Karpas-422 (cell line): ENCODE results near the gene STEAP4. TPM values are rescaled to one million over a fixed set of nuclear protein-coding genes. Genes with fewer than 3 reads are reported as not detected.

Source experiments
- DNase-seq: peaks from one replicate; pipeline ENCODE4 v3.0.0-alpha.2; 2015
- H2AFZ ChIP-seq: fragments of 200-600 bp; sonication (generic); 2 replicates; pipeline ENCODE4 v1.6.1; 2014; ENCODE audit warnings: antibody characterized with exemption, low read length, mixed read lengths
- H3K27ac ChIP-seq: fragments of 200-600 bp; sonication (generic); 2 replicates; pipeline ENCODE4 v1.5.1; 2014; ENCODE audit warnings: mild to moderate bottlenecking, low read length, moderate library complexity
- H3K27me3 ChIP-seq: fragments of 200-600 bp; sonication (generic); 2 replicates; pipeline ENCODE4 v1.6.1; 2014; ENCODE audit warnings: low read length, mixed read lengths
- H3K36me3 ChIP-seq: fragments of 200-600 bp; sonication (generic); 2 replicates; pipeline ENCODE4 v1.6.1; 2014; ENCODE audit warnings: low read length, mixed read lengths; ENCODE audit not compliant: insufficient read depth
- H3K4me1 ChIP-seq: fragments of 200-600 bp; sonication (generic); 2 replicates; pipeline ENCODE4 v1.6.1; 2014; ENCODE audit warnings: mild to moderate bottlenecking, low read length, mixed read lengths
- H3K4me2 ChIP-seq: fragments of 200-600 bp; sonication (generic); 2 replicates; pipeline ENCODE4 v1.6.1; 2014; ENCODE audit warnings: low read length, low read depth, mild to moderate bottlenecking; ENCODE audit not compliant: poor library complexity, severe bottlenecking
- H3K4me3 ChIP-seq: fragments of 200-600 bp; sonication (generic); 2 replicates; pipeline ENCODE4 v1.5.1; 2014; ENCODE audit warnings: mild to moderate bottlenecking, antibody characterized with exemption, low read length, mixed read lengths
- H3K79me2 ChIP-seq: fragments of 200-600 bp; sonication (generic); 2 replicates; pipeline ENCODE4 v1.6.1; 2014; ENCODE audit warnings: mild to moderate bottlenecking, low read length, mixed read lengths
- H3K9ac ChIP-seq: fragments of 200-600 bp; sonication (generic); 2 replicates; pipeline ENCODE4 v1.6.0; 2014; ENCODE audit warnings: low read length
- H3K9me2 ChIP-seq: fragments of 200-600 bp; sonication (generic), shearing (Covaris generic); replicated peaks from 2 replicates; pipeline ENCODE4 v1.6.0; 2014; ENCODE audit warnings: mild to moderate bottlenecking, low read length, moderate library complexity; ENCODE audit not compliant: insufficient read depth
- H3K9me3 ChIP-seq: fragments of 300-700, 200-600 bp; sonication (generic); 2 replicates; pipeline ENCODE4 v1.6.1; 2014; ENCODE audit warnings: low read length, mixed read lengths
- H4K20me1 ChIP-seq: fragments of 200-600 bp; sonication (generic); 2 replicates; pipeline ENCODE4 v1.6.1; 2014; ENCODE audit warnings: mild to moderate bottlenecking, antibody characterized with exemption, low read length, low read depth; ENCODE audit not compliant: insufficient read depth
- total RNA-seq: library from RNA; depleted of rRNA; stranded (reverse); fragments of >200 nt; shearing (Covaris generic); gene quantifications from 2 replicates; pipeline ENCODE4 v1.2.3, GENCODE V29; 2014; ENCODE audit warnings: low replicate concordance; rRNA removed

STEAP4 gene
- not detected in 2 replicates for total RNA-seq

GRCh38 chr7:88306590-88307048 lies at the start of gene STEAP4:
Gene STEAP4, minus strand, starts transcription at chr7:88306894. Its CDS starts 22,625 bp downstream, at chr7:88284269.
- H3K27ac ChIP-seq, result no peak within 1 kb of the TSS
- H3K79me2 ChIP-seq, result no peaks in the 10 kb centered on the region
- no peaks in the 10 kb centered on the region for H3K4me1 ChIP-seq
- no peak within 1 kb of the TSS for H2AFZ ChIP-seq
- no peak within 1 kb of the TSS for H3K4me2 ChIP-seq
- H3K4me3 ChIP-seq, result no peak within 1 kb of the TSS
- no peaks in the 10 kb centered on the region for H3K9me3 ChIP-seq
- H3K36me3 ChIP-seq, result no peaks in the 10 kb centered on the region
- H4K20me1 ChIP-seq, result no peaks in the 10 kb centered on the region
- H3K9ac ChIP-seq, result no peak within 1 kb of the TSS
- DNase-seq, result no peak
- H3K27me3 ChIP-seq, result no peaks in the 10 kb centered on the region
- no peaks in the 10 kb centered on the region for H3K9me2 ChIP-seq

- no peak overlapping the region for H3K9ac ChIP-seq
Measured at GRCh38 chr7:88355011-88355410, 48.3 kb upstream of the STEAP4 start.

DNA sequence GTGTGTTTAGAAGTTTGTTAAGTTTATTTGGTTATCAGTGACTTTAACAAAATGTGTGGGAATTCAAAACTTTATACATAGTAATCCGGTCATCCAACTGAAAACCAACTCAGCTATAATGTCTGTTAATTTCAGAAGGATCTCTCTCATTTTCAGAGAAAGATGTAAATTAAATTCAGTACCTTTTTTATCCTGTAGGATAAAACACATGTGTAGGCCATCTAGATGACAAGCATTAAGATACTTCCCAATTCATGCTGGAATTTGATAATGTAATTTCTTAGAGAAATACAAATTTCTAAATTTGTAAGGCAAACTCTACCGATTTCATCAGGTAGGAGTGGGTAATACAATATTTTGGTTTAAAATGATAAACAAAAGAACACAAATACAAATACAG lies 43.4 kb upstream of the STEAP4 start:
- no peak for DNase-seq
- no peaks in the 10 kb centered on the region for H3K9me3 ChIP-seq
- no peak overlapping the region for H3K4me2 ChIP-seq
- H4K20me1 ChIP-seq, result no peaks in the 10 kb centered on the region
- H3K27ac ChIP-seq, result no peak overlapping the region
- H3K4me3 ChIP-seq, result no peak overlapping the region
- H3K36me3 ChIP-seq, result no peaks in the 10 kb centered on the region
- H3K79me2 ChIP-seq, result no peaks in the 10 kb centered on the region
- H2AFZ ChIP-seq, result no peak overlapping the region
- H3K4me1 ChIP-seq, result no peaks in the 10 kb centered on the region
- no peaks in the 10 kb centered on the region; the same call in 1 of the 2 replicates for H3K27me3 ChIP-seq
- no peak overlapping the region for H3K9ac ChIP-seq
- no peaks in the 10 kb centered on the region for H3K9me2 ChIP-seq

More at GRCh38 chr7:88355011-88355410, 48.3 kb upstream of the STEAP4 start:
- no peaks in the 10 kb centered on the region for H3K4me1 ChIP-seq
- no peak for DNase-seq
- no peaks in the 10 kb centered on the region for H3K9me2 ChIP-seq
- H3K9me3 ChIP-seq, result no peaks in the 10 kb centered on the region
- H2AFZ ChIP-seq, result no peak overlapping the region
- no peak overlapping the region for H3K27ac ChIP-seq
- H3K4me2 ChIP-seq, result no peak overlapping the region
- H3K79me2 ChIP-seq, result no peaks in the 10 kb centered on the region
- H4K20me1 ChIP-seq, result no peaks in the 10 kb centered on the region
- H3K27me3 ChIP-seq, result no peaks in the 10 kb centered on the region
- no peak overlapping the region for H3K4me3 ChIP-seq
- no peaks in the 10 kb centered on the region for H3K36me3 ChIP-seq

- no peaks in the 10 kb centered on the region for H3K9me3 ChIP-seq
- H3K27ac ChIP-seq, result no peak overlapping the region
- H3K27me3 ChIP-seq, result no peaks in the 10 kb centered on the region; the same call in 1 of the 2 replicates
- H3K4me3 ChIP-seq, result no peak overlapping the region
- H3K9ac ChIP-seq, result no peak overlapping the region
- no peak for DNase-seq
- H4K20me1 ChIP-seq, result no peaks in the 10 kb centered on the region
- no peaks in the 10 kb centered on the region for H3K36me3 ChIP-seq
- H3K4me1 ChIP-seq, result no peaks in the 10 kb centered on the region
- no peak overlapping the region for H3K4me2 ChIP-seq
- no peak overlapping the region for H2AFZ ChIP-seq
- H3K79me2 ChIP-seq, result no peaks in the 10 kb centered on the region
- H3K9me2 ChIP-seq, result no peaks in the 10 kb centered on the region
Measured at GRCh38 chr7:88347517-88347916, 40.8 kb upstream of the STEAP4 start.

GRCh38 chr7:88347090-88347489 lies 40.4 kb upstream of the STEAP4 start:
- no peak for DNase-seq
- Histone ChIP-seq H3K36me3 (no peaks in the 10 kb centered on the region), H3K9me3 (no peaks in the 10 kb centered on the region), H3K79me2 (no peaks in the 10 kb centered on the region), H3K27me3 (no peaks in the 10 kb centered on the region; the same call in 1 of the 2 replicates), H3K9ac (no peak overlapping the region), H2AFZ (no peak overlapping the region), H3K4me1 (no peaks in the 10 kb centered on the region), H3K27ac (no peak overlapping the region), H3K4me2 (no peak overlapping the region), H4K20me1 (no peaks in the 10 kb centered on the region), H3K4me3 (no peak overlapping the region), H3K9me2 (no peaks in the 10 kb centered on the region)

- H3K4me2 ChIP-seq, result no peak overlapping the region
- no peaks in the 10 kb centered on the region; the same call in 1 of the 2 replicates for H3K27me3 ChIP-seq
- no peak for DNase-seq
- no peaks in the 10 kb centered on the region for H4K20me1 ChIP-seq
- H3K79me2 ChIP-seq, result no peaks in the 10 kb centered on the region
- H3K9ac ChIP-seq, result no peak overlapping the region
- no peaks in the 10 kb centered on the region for H3K4me1 ChIP-seq
- no peaks in the 10 kb centered on the region for H3K9me2 ChIP-seq
- no peak overlapping the region for H3K27ac ChIP-seq
- H3K4me3 ChIP-seq, result no peak overlapping the region
- no peaks in the 10 kb centered on the region for H3K9me3 ChIP-seq
- H2AFZ ChIP-seq, result no peak overlapping the region
- H3K36me3 ChIP-seq, result no peaks in the 10 kb centered on the region
Measured at GRCh38 chr7:88346357-88346756, 39.7 kb upstream of the STEAP4 start.

- no peaks in the 10 kb centered on the region for H3K4me1 ChIP-seq
- no peak for DNase-seq
- H3K9me2 ChIP-seq, result no peaks in the 10 kb centered on the region
Measured at GRCh38 chr7:88344956-88345832, 38.5 kb upstream of the STEAP4 start.

GRCh38 chr7:88344271-88344670 lies 37.6 kb upstream of the STEAP4 start:
- no peaks in the 10 kb centered on the region for H4K20me1 ChIP-seq
- no peaks in the 10 kb centered on the region for H3K27me3 ChIP-seq
- no peaks in the 10 kb centered on the region for H3K79me2 ChIP-seq
- no peak for DNase-seq
- no peak overlapping the region for H3K4me2 ChIP-seq
- no peaks in the 10 kb centered on the region for H3K9me3 ChIP-seq
- no peak overlapping the region for H3K27ac ChIP-seq
- no peak overlapping the region for H3K4me3 ChIP-seq
- no peak overlapping the region for H2AFZ ChIP-seq
- H3K36me3 ChIP-seq, result no peaks in the 10 kb centered on the region
- no peaks in the 10 kb centered on the region for H3K4me1 ChIP-seq
- H3K9ac ChIP-seq, result no peak overlapping the region
- H3K9me2 ChIP-seq, result no peaks in the 10 kb centered on the region

More at GRCh38 chr7:88344956-88345832, 38.5 kb upstream of the STEAP4 start:
- Histone ChIP-seq H3K9me3 (no peaks in the 10 kb centered on the region), H3K27me3 (no peaks in the 10 kb centered on the region; the same call in 1 of the 2 replicates), H2AFZ (no peak overlapping the region), H3K9ac (no peak overlapping the region), H3K36me3 (no peaks in the 10 kb centered on the region), H3K79me2 (no peaks in the 10 kb centered on the region), H3K4me2 (no peak overlapping the region), H4K20me1 (no peaks in the 10 kb centered on the region), H3K27ac (no peak overlapping the region), H3K4me3 (no peak overlapping the region)
